Endothelial cell of umbilical vein (primary cell): ENCODE data around the gene SLC25A23.

Experiments
- CTCF ChIP-seq, 2 donors: IDR thresholded peaks; 1 replicate in 1 of 2; 2 replicates in 1 of 2; pipeline ENCODE4 v1.5.1; 2011; ENCODE audit warnings: low read length in 2 of 2, mild to moderate bottlenecking in 2 of 2, moderate library complexity in 2 of 2, control low read depth in 1 of 2, inconsistent platforms in 1 of 2, low read depth in 1 of 2; ENCODE audit not compliant: insufficient read depth in 1 of 2; ENCODE audit errors: extremely low read depth in 1 of 2
- EZH2 ChIP-seq: IDR thresholded peaks from 2 replicates; pipeline ENCODE4 v1.6.1; 2012; ENCODE audit warnings: borderline replicate concordance, low read depth, mild to moderate bottlenecking, moderate library complexity, low read length, inconsistent platforms; ENCODE audit not compliant: severe bottlenecking
- MYC ChIP-seq: IDR thresholded peaks from one replicate; pipeline ENCODE4 v1.6.1; 2011; ENCODE audit warnings: mild to moderate bottlenecking, low read depth, low read length

GRCh38 chr19:6500837-6501739 is 41.5 kb upstream of the SLC25A23 start:
- TF ChIP-seq MYC (no peak), EZH2 (no peak), CTCF (IDR thresholded peaks at IDR 0.05; ENCODE audit: extremely low read depth in 1 of 2, insufficient read depth in 1 of 2, low read depth in 1 of 2, low read length in 2 of 2) (no peak)
